Measurements from ENCODE around the gene RUNDC1.
"Not testable (repeated sequence)": the region's sequence is repeated elsewhere in the genome, so short reads cannot be mapped to it uniquely, and the experiment has no call there.

Gene RUNDC1

GRCh38 chr17:42985225-42985624, 4.9 kb downstream of the RUNDC1 start:
- Histone ChIP-seq H4K20me1 (peaks cover 0 to 20% (median 5%) of the 10 kb centered on the region in 11 experiments; a peak in 8 of 22 replicates), H3K4me2 (peak overlapping the region; percentile 62 to 96 (median 86)), H3K4me1 (peaks cover 52 to 76% (median 61%) of the 10 kb centered on the region in 10 experiments), H3K36me3 (peaks cover 34 to 54% (median 47%) of the 10 kb centered on the region in 11 experiments), H3K27me3 (no peaks in the 10 kb centered on the region), H3K4me3 (peak overlapping the region in 8 of 10 experiments; percentile 12 to 49 (median 36); a peak in 11 of 20 replicates), H3K9ac (peak overlapping the region; percentile 18 to 69 (median 64); a peak in 20 of 22 replicates), H3K27ac (peak overlapping the region; percentile 47 to 80 (median 76); a peak in 21 of 22 replicates), H3K9me3 (replicated peaks in 1 of 11) (no peaks in the 10 kb centered on the region)
- TF ChIP-seq Cebpa-rat (IDR thresholded peaks at IDR 0.05) = no peak

DNA sequence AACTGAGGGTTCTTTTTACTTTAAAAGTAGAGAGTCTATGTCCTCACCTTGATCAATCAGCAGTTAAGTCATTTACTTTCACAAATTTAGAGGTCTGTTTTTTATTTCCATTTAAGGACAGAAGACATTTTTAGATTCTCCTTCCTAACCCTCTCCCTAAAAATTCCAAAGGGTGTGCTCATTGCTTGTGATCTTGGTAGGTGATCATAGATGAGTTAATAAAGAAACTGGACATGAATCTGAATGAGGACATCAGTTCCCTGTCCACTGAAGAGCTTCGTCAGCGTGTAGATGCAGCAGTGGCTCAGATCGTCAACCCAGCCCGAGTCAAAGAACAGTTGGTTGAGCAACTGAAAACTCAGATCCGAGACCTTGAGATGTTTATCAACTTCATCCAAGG, 8.8 kb downstream of the RUNDC1 start:
- peaks cover 27 to 58% (median 43%) of the 10 kb centered on the region in 10 experiments for H3K4me1 ChIP-seq
- peaks cover 0 to 8% (median 0%) of the 10 kb centered on the region in 11 experiments; a peak in 3 of 22 replicates for H4K20me1 ChIP-seq
- H3K27me3 ChIP-seq = no peaks in the 10 kb centered on the region
- no peak overlapping the region for H3K4me3 ChIP-seq
- no peak overlapping the region for H3K27ac ChIP-seq
- no peak for TF ChIP-seq Cebpa-rat (IDR thresholded peaks at IDR 0.05)
- no peak overlapping the region for H3K9ac ChIP-seq
- H3K4me2 ChIP-seq = no peak overlapping the region
- H3K36me3 ChIP-seq = peaks cover 73 to 85% (median 83%) of the 10 kb centered on the region in 11 experiments
- no peaks in the 10 kb centered on the region for H3K9me3 ChIP-seq (replicated peaks in 1 of 11)

GRCh38 chr17:42989726-42990652, 9.6 kb downstream of the RUNDC1 start:
- Histone ChIP-seq H3K9ac (peak overlapping the region in 5 of 11 experiments; percentile 3 to 51 (median 15); a peak in 3 of 22 replicates), H3K27me3 (no peaks in the 10 kb centered on the region), H3K36me3 (peaks cover 80 to 94% (median 90%) of the 10 kb centered on the region in 11 experiments), H3K4me2 (peak overlapping the region in 7 of 11 experiments; percentile 7 to 48 (median 22); a peak in 8 of 22 replicates), H4K20me1 (peaks cover 0 to 8% (median 0%) of the 10 kb centered on the region in 11 experiments; a peak in 3 of 22 replicates), H3K9me3 (replicated peaks in 1 of 11) (no peaks in the 10 kb centered on the region), H3K4me3 (no peak overlapping the region), H3K4me1 (peaks cover 19 to 49% (median 34%) of the 10 kb centered on the region in 10 experiments), H3K27ac (peak overlapping the region in 1 of 11 experiments; percentile 4; a peak in 2 of 22 replicates)
- TF ChIP-seq Cebpa-rat (IDR thresholded peaks at IDR 0.05) = no peak

GRCh38 chr17:42991471-42991870, 11.1 kb downstream of the RUNDC1 start:
- H3K4me1 ChIP-seq = peaks cover 4 to 35% (median 21%) of the 10 kb centered on the region in 10 experiments; a peak in 19 of 20 replicates
- TF ChIP-seq Cebpa-rat (IDR thresholded peaks at IDR 0.05) = no peak
- H3K36me3 ChIP-seq = peaks cover 80 to 91% (median 85%) of the 10 kb centered on the region in 11 experiments
- no peaks in the 10 kb centered on the region for H3K9me3 ChIP-seq (replicated peaks in 1 of 11)
- H3K4me2 ChIP-seq = no peak overlapping the region
- no peak overlapping the region for H3K27ac ChIP-seq
- H3K9ac ChIP-seq = peak overlapping the region in 1 of 11 experiments; percentile 19; a peak in 1 of 22 replicates
- peaks cover 0 to 8% (median 0%) of the 10 kb centered on the region in 11 experiments; a peak in 3 of 22 replicates for H4K20me1 ChIP-seq
- H3K27me3 ChIP-seq = no peaks in the 10 kb centered on the region
- no peak overlapping the region for H3K4me3 ChIP-seq

- Histone ChIP-seq H3K9ac (0 out of 22 replicates have a peak overlapping the region, but pooled peaks of 1 of the 11 experiments have one; percentile 24), H3K4me2 (no peak overlapping the region), H3K4me1 (peaks cover 16 to 36% (median 27%) of the 10 kb centered on the region in 10 experiments)
These were observed 12.5 kb downstream of the RUNDC1 start for GRCh38 chr17:42992872-42993271.

GRCh38 chr17:42993913-42994312, 13.5 kb downstream of the RUNDC1 start:
- H3K4me3 ChIP-seq; H3K9me3 ChIP-seq (replicated peaks in 1 of 11); H3K27ac ChIP-seq; H3K27me3 ChIP-seq; H3K4me2 ChIP-seq; H3K9ac ChIP-seq: not testable (repeated sequence)
- Histone ChIP-seq H3K36me3 (peaks cover 58 to 68% (median 61%) of the 10 kb centered on the region in 11 experiments), H4K20me1 (peaks cover 0 to 13% (median 3%) of the 10 kb centered on the region in 11 experiments; a peak in 13 of 22 replicates), H3K4me1 (peaks cover 16 to 36% (median 27%) of the 10 kb centered on the region in 10 experiments)

More at GRCh38 chr17:42992872-42993271, 12.5 kb downstream of the RUNDC1 start:
- Histone ChIP-seq H4K20me1 (peaks cover 0 to 8% (median 0%) of the 10 kb centered on the region in 11 experiments; a peak in 3 of 22 replicates), H3K36me3 (peaks cover 68 to 77% (median 71%) of the 10 kb centered on the region in 11 experiments), H3K27ac (no peak overlapping the region), H3K9me3 (replicated peaks in 1 of 11) (no peaks in the 10 kb centered on the region), H3K27me3 (no peaks in the 10 kb centered on the region), H3K4me3 (no peak overlapping the region)
- TF ChIP-seq Cebpa-rat (IDR thresholded peaks at IDR 0.05) = no peak

DNA sequence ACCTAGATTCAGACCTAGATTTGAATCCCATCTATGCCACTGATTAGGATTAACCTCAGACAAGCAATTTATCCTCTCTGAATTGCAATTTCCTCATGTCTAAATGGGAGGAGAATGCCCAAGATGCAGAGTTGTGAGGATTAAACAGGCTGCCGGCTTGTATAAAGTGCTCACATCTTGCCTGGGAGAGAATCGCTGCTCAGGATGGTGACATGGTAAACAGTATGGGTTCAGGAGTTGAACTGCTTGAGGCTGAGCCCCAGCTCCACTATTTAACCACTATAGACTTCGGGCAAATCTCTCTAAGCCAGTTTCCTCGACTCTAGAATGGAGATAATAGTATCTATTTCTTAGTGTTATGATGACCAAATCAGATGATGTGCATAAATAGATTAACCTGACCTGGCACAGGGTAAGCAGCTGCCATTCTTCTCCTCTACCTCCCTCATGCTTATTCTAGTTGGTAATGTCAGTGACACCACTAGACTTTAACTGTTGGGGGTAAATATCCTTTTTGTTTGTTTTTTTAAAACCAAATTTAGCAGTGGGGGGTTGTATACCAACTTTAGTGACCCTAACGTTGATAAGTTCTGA, 17.1 kb downstream of the RUNDC1 start:
- H3K9ac ChIP-seq = peak overlapping the region; percentile 48 to 73 (median 66)
- H3K4me2 ChIP-seq = peak overlapping the region; percentile 64 to 79 (median 71)
- H3K36me3 ChIP-seq = peaks cover 57 to 68% (median 62%) of the 10 kb centered on the region in 11 experiments
- H3K27me3 ChIP-seq = no peaks in the 10 kb centered on the region
- H3K9me3 ChIP-seq (replicated peaks in 1 of 11) = no peaks in the 10 kb centered on the region
- H3K27ac ChIP-seq = peak overlapping the region; percentile 11 to 94 (median 47); a peak in 18 of 22 replicates
- peaks cover 24 to 46% (median 36%) of the 10 kb centered on the region in 10 experiments for H3K4me1 ChIP-seq
- peaks cover 31 to 41% (median 38%) of the 10 kb centered on the region in 11 experiments; a peak in 21 of 22 replicates for H4K20me1 ChIP-seq
- TF ChIP-seq Cebpa-rat (IDR thresholded peaks at IDR 0.05) = no peak
- H3K4me3 ChIP-seq = peak overlapping the region; percentile 35 to 59 (median 42); a peak in 15 of 20 replicates

Measured in BLaER1 treated with 17β-estradiol and CSF1 and Interleukin-3, amounts not matched to agents 10 nM and 100 nM (cell line).